Right hindlimb (tissue), 1 donor: ENCODE data around the gene TNIP1.

Experiments
- DNase-seq: peaks from one replicate; pipeline ENCODE4 v3.0.0-alpha.2; 2018

Gene TNIP1

GRCh38 chr5:151038412-151038745 is 42.5 kb downstream of the TNIP1 start:
- DNase-seq, result peak; percentile 35

GRCh38 chr5:151037561-151038411 is 43.0 kb downstream of the TNIP1 start:
- peak; percentile 66 for DNase-seq

GRCh38 chr5:151036556-151036955 is 44.3 kb downstream of the TNIP1 start:
- DNase-seq, result no peak

- no peak for DNase-seq
Measured at GRCh38 chr5:151034422-151035379, 46.1 kb downstream of the TNIP1 start.

GRCh38 chr5:151033217-151033934 is 47.5 kb downstream of the TNIP1 start:
- no peak for DNase-seq

- DNase-seq, result no peak
Measured at GRCh38 chr5:151031554-151031953, 49.3 kb downstream of the TNIP1 start.

- peak; percentile 67 for DNase-seq
Measured at GRCh38 chr5:151030379-151030778, 50.5 kb downstream of the TNIP1 start.

GRCh38 chr5:151030056-151030336 is 50.8 kb downstream of the TNIP1 start:
- no peak for DNase-seq

- no peak for DNase-seq
Measured at GRCh38 chr5:151029179-151030055, 51.4 kb downstream of the TNIP1 start.

GRCh38 chr5:151028717-151029116 is 52.1 kb downstream of the TNIP1 start:
- no peak for DNase-seq

GRCh38 chr5:151027961-151028479 is 52.8 kb downstream of the TNIP1 start:
- no peak for DNase-seq

GRCh38 chr5:151026679-151027078 is 54.2 kb downstream of the TNIP1 start:
- no peak for DNase-seq

- DNase-seq, result no peak
Measured at GRCh38 chr5:151026088-151026487, 54.7 kb downstream of the TNIP1 start.

GRCh38 chr5:151025250-151025606 is 55.6 kb downstream of the TNIP1 start:
- DNase-seq, result no peak

GRCh38 chr5:151024440-151025249 is 56.2 kb downstream of the TNIP1 start:
- no peak for DNase-seq

GRCh38 chr5:151023651-151024050 is 57.2 kb downstream of the TNIP1 start:
- DNase-seq, result no peak

- no peak for DNase-seq
Measured at GRCh38 chr5:151023047-151023615, 57.7 kb downstream of the TNIP1 start.

- DNase-seq, result no peak
Measured at GRCh38 chr5:151022511-151023018, 58.3 kb downstream of the TNIP1 start.

GRCh38 chr5:151021746-151022145 is 59.1 kb downstream of the TNIP1 start:
- DNase-seq, result no peak

GRCh38 chr5:151020304-151021110 is 60.3 kb downstream of the TNIP1 start, which contains the start of gene GPX3:
Gene GPX3, plus strand, starts transcription at chr5:151020591. Its CDS starts 64 bp downstream, at chr5:151020655.
- DNase-seq, result peak; percentile 89
